SK-N-SH (cell line): ENCODE data around the gene CCDC178. TPM values are rescaled to one million over a fixed set of nuclear protein-coding genes. Genes with fewer than 3 reads are reported as not detected.

Experiments
- CTCF ChIA-PET: fragments of 300-600, 350-600 bp; formaldehyde crosslinking; extraction: SDS; loops from one replicate; lab custom pipeline; 2021; lab: Yijun Ruan, JAX
- POLR2A ChIA-PET: fragments of 350-600 bp; sonication (Branson Sonifier 250); formaldehyde crosslinking; extraction: SDS; loops from one replicate; lab custom pipeline; 2020; ENCODE audit warnings: antibody characterized with exemption, inconsistent platforms; lab: Yijun Ruan, JAX
- DNase-seq: peaks from one replicate; pipeline ENCODE4 v3.0.0; 2012
- H2AFZ ChIP-seq: fragments of 200-600 bp; sonication (generic); 2 replicates; pipeline ENCODE4 v1.8.1; 2016; ENCODE audit warnings: antibody characterized with exemption, mild to moderate bottlenecking, low read depth
- H3F3A ChIP-seq: fragments of 200-600 bp; sonication (generic); replicated peaks from 2 replicates; pipeline ENCODE3; 2016; ENCODE audit warnings: antibody characterized with exemption, mild to moderate bottlenecking; ENCODE audit not compliant: insufficient read depth
- H3K27ac ChIP-seq, 2 experiments: fragments of 200-500 bp in 1 of 2; fragments of 200-600 bp in 1 of 2; sonication (Bioruptor generic) in 1 of 2; sonication (generic), shearing (Covaris generic) in 1 of 2; 2 replicates each; pipeline versions ENCODE4 v1.5.1 to v1.6.1; 2014 to 2016; ENCODE audit warnings: low read depth in 2 of 2, inconsistent platforms in 1 of 2, low read length in 1 of 2, mild to moderate bottlenecking in 1 of 2, mixed read lengths in 1 of 2
- H3K27me3 ChIP-seq: fragments of 200-600 bp; sonication (generic), shearing (Covaris generic); 2 replicates; pipeline ENCODE4 v1.6.1; 2016; ENCODE audit warnings: mixed run types; ENCODE audit not compliant: insufficient read depth
- H3K36me3 ChIP-seq, 2 experiments: fragments of 200-500 bp in 1 of 2; fragments of 200-600 bp in 1 of 2; sonication (Bioruptor generic) in 1 of 2; sonication (generic) in 1 of 2; replicated peaks in 1 of 2; 2 replicates each; pipeline versions ENCODE3 to v1.5.1; 2014 to 2016; ENCODE audit warnings: low read length in 1 of 2, mild to moderate bottlenecking in 1 of 2; ENCODE audit not compliant: insufficient read depth in 2 of 2, control insufficient read depth in 1 of 2
- H3K4me1 ChIP-seq, 2 experiments: fragments of 200-500 bp in 1 of 2; fragments of 200-600 bp in 1 of 2; sonication (Bioruptor generic) in 1 of 2; sonication (generic), shearing (Covaris generic) in 1 of 2; 2 replicates each; pipeline versions ENCODE4 v1.5.1 to v1.6.1; 2014 to 2016; ENCODE audit warnings: low read depth in 1 of 2, low read length in 1 of 2, mixed run types in 1 of 2; ENCODE audit not compliant: insufficient read depth in 2 of 2, control insufficient read depth in 1 of 2
- H3K4me2 ChIP-seq: fragments of 200-600 bp; sonication (generic), shearing (Covaris generic); 2 replicates; pipeline ENCODE4 v1.6.1; 2017; ENCODE audit warnings: mixed run types
- H3K4me3 ChIP-seq, 2 experiments: fragments of 200-500 bp in 1 of 2; fragments of 200-600 bp in 1 of 2; sonication (Bioruptor generic) in 1 of 2; sonication (generic), shearing (Covaris generic) in 1 of 2; 2 replicates each; pipeline versions ENCODE4 v1.5.1 to v1.8.1; 2014 to 2016; ENCODE audit warnings: low read depth in 2 of 2, inconsistent platforms in 1 of 2, low read length in 1 of 2, mild to moderate bottlenecking in 1 of 2, mixed read lengths in 1 of 2, moderate library complexity in 1 of 2
- H3K79me2 ChIP-seq: fragments of 200-600 bp; sonication (generic); 2 replicates; pipeline ENCODE4 v1.8.1; 2017; ENCODE audit warnings: mild to moderate bottlenecking; ENCODE audit not compliant: insufficient read depth
- H3K9ac ChIP-seq: fragments of 200-600 bp; sonication (generic); 2 replicates; pipeline ENCODE4 v1.6.1; 2017; ENCODE audit warnings: mixed run types
- H3K9me2 ChIP-seq: fragments of 200-600 bp; sonication (generic); 2 replicates; pipeline ENCODE4 v1.6.1; 2017; ENCODE audit warnings: mixed run types
- H3K9me3 ChIP-seq: fragments of 200-600 bp; sonication (generic); 2 replicates; pipeline ENCODE4 v1.6.1; 2017; ENCODE audit warnings: mixed run types, mild to moderate bottlenecking, moderate library complexity
- H4K20me1 ChIP-seq: fragments of 200-600 bp; sonication (generic); 2 replicates; pipeline ENCODE4 v1.6.1; 2017; ENCODE audit warnings: mild to moderate bottlenecking, mixed run types; ENCODE audit not compliant: insufficient read depth
- CTCF ChIP-seq: fragments of 200-600 bp; sonication (generic); IDR thresholded peaks from 2 replicates; pipeline ENCODE4 v1.6.1; 2017; ENCODE audit warnings: antibody characterized with exemption, mild to moderate bottlenecking, moderate library complexity
- ELF1 ChIP-seq: IDR thresholded peaks from 2 replicates; pipeline ENCODE4 v1.4.0; 2012
- EP300 ChIP-seq, 2 experiments: IDR thresholded peaks; 2 replicates each; pipeline versions ENCODE4 v1.4.0 to v1.6.1; 2012; ENCODE audit warnings: borderline replicate concordance in 1 of 2, low read depth in 1 of 2, low read length in 1 of 2
- GATA2 ChIP-seq: sonication (generic); formaldehyde crosslinking; IDR thresholded peaks from 2 replicates; pipeline ENCODE4 v1.5.0; 2020; ENCODE audit warnings: mild to moderate bottlenecking, missing genetic modification reagents
- IRF3 ChIP-seq: fragments of 150-350 bp; IDR thresholded peaks from 2 replicates; pipeline ENCODE4 v1.6.1; 2016; ENCODE audit warnings: mild to moderate bottlenecking, low read depth, low read length
- MXI1 ChIP-seq: IDR thresholded peaks from 2 replicates; pipeline ENCODE4 v1.6.1; 2012; ENCODE audit warnings: mild to moderate bottlenecking, low read depth, low read length, improper control_type of control experiment
- NFIC ChIP-seq: IDR thresholded peaks from 2 replicates; pipeline ENCODE4 v1.4.0; 2012; ENCODE audit warnings: borderline replicate concordance
- PBX3 ChIP-seq: IDR thresholded peaks from 2 replicates; pipeline ENCODE4; 2012
- RAD21 ChIP-seq: IDR thresholded peaks from 2 replicates; pipeline ENCODE4 v1.6.1; 2012; ENCODE audit warnings: mild to moderate bottlenecking, low read length
- RFX5 ChIP-seq: IDR thresholded peaks from 2 replicates; pipeline ENCODE4 v1.6.1; 2012; ENCODE audit warnings: mild to moderate bottlenecking, improper control_type of control experiment, low read length
- TAF1 ChIP-seq: IDR thresholded peaks from 2 replicates; pipeline ENCODE4 v1.6.1; 2012; ENCODE audit warnings: low read depth, mild to moderate bottlenecking, low read length, moderate library complexity, borderline replicate concordance
- YY1 ChIP-seq: IDR thresholded peaks from 2 replicates; pipeline ENCODE4 v1.4.0; 2012; ENCODE audit warnings: low read depth, mild to moderate bottlenecking
- ZBTB33 ChIP-seq: IDR thresholded peaks from 2 replicates; pipeline ENCODE4 v1.4.0; 2012; ENCODE audit warnings: low read depth, borderline replicate concordance
- WGBS: methylation state at CpG from one replicate; pipeline ENCODE4 v1.1.6; 2017; ENCODE audit warnings: low lambda C conversion rate; 5-methylcytosine and 5-hydroxymethylcytosine counted together
- polyA plus RNA-seq, 3 experiments: library from polyadenylated mRNA; depleted of rRNA; stranded (reverse); fragments of >200 nt; gene quantifications; 2 replicates each; pipeline ENCODE4 v1.2.3, GENCODE V29; 2012
- TF ChIP-seq, protein P1 (sequence below): IDR thresholded peaks from 2 replicates; pipeline ENCODE4 v1.6.1; 2012; ENCODE audit warnings: mild to moderate bottlenecking, low read depth, low read length, moderate library complexity
- TF ChIP-seq, protein P2 (sequence below): IDR thresholded peaks from 2 replicates; pipeline ENCODE4 v1.4.0; 2012; ENCODE audit warnings: low read depth

The CCDC178 gene
- polyA plus RNA-seq, 1 of the 3 experiments (the other 2 are of a cell fraction): not detected

- Histone ChIP-seq H3K9me2 (no peaks in the 10 kb centered on the region), H3K36me3 (no peaks in the 10 kb centered on the region), H3K27me3 (no peaks in the 10 kb centered on the region), H3K79me2 (no peaks in the 10 kb centered on the region), H3K27ac (no peak overlapping the region), H3K9ac (no peak overlapping the region), H3K9me3 (no peaks in the 10 kb centered on the region)
- 42% methylated on average over 7 of the region's 7 CpGs for WGBS
- POLR2A ChIA-PET: no interaction called here
- TF ChIP-seq IRF3 (no peak), ZBTB33 (no peak), YY1 (no peak), EP300 (IDR thresholded peaks at IDR 0.05; ENCODE audit: borderline replicate concordance in 1 of 2, low read depth in 1 of 2, low read length in 1 of 2) (no peak), ELF1 (no peak), NFIC (no peak), CTCF (no peak), RFX5 (no peak), TAF1 (no peak), RAD21 (no peak), PBX3 (no peak), GATA2 (no peak), MXI1 (no peak)
- TF ChIP-seq, protein P1, sequence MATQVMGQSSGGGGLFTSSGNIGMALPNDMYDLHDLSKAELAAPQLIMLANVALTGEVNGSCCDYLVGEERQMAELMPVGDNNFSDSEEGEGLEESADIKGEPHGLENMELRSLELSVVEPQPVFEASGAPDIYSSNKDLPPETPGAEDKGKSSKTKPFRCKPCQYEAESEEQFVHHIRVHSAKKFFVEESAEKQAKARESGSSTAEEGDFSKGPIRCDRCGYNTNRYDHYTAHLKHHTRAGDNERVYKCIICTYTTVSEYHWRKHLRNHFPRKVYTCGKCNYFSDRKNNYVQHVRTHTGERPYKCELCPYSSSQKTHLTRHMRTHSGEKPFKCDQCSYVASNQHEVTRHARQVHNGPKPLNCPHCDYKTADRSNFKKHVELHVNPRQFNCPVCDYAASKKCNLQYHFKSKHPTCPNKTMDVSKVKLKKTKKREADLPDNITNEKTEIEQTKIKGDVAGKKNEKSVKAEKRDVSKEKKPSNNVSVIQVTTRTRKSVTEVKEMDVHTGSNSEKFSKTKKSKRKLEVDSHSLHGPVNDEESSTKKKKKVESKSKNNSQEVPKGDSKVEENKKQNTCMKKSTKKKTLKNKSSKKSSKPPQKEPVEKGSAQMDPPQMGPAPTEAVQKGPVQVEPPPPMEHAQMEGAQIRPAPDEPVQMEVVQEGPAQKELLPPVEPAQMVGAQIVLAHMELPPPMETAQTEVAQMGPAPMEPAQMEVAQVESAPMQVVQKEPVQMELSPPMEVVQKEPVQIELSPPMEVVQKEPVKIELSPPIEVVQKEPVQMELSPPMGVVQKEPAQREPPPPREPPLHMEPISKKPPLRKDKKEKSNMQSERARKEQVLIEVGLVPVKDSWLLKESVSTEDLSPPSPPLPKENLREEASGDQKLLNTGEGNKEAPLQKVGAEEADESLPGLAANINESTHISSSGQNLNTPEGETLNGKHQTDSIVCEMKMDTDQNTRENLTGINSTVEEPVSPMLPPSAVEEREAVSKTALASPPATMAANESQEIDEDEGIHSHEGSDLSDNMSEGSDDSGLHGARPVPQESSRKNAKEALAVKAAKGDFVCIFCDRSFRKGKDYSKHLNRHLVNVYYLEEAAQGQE: no peak
- TF ChIP-seq, protein P2, sequence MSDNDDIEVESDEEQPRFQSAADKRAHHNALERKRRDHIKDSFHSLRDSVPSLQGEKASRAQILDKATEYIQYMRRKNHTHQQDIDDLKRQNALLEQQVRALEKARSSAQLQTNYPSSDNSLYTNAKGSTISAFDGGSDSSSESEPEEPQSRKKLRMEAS: no peak
- TF ChIP-seq, all 33 proteins: peak for 0
- Histone ChIP-seq H4K20me1 (no peaks in the 10 kb centered on the region), H3K4me2 (no peak overlapping the region), H2AFZ (no peak overlapping the region), H3K4me3 (no peak overlapping the region), H3F3A (no peaks in the 10 kb centered on the region), H3K4me1 (no peaks in the 10 kb centered on the region)
- no peak for DNase-seq
- CTCF ChIA-PET: no interaction called here
These were observed 325.0 kb downstream of the CCDC178 start for GRCh38 chr18:33115476-33115875.
